Measurements from ENCODE around the gene MYO10. TPM values are rescaled to one million over a fixed set of nuclear protein-coding genes. Genes with fewer than 3 reads are reported as not detected.
"Not testable (repeated sequence)": the region's sequence is repeated elsewhere in the genome, so short reads cannot be mapped to it uniquely, and the experiment has no call there.

MYO10 gene
- total RNA-seq, 8 experiments from 2014 or later: 0.41 to 57.0 (median 21.4) TPM

DNA sequence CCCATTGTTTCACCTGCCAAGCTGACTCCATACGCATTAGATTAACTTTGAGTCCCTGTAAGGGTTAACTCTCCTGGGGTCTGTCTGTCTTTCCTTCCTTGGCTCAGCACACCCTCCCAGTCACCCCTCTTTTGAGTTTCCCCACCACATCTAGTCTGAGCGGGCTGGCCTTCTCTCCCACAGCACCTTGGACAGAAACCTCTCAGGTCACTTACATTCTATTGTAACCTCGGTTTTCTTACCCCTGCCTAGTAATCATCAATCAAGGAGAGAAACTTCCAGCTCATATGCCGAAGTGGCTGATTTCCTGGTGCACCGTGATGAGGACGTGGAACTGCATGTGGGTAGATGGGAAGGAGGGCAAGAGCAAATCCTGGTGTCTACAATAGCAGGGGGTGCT is 102.1 kb downstream of the MYO10 start:
- 20 to 100% (median 82%) methylated on average over 1 to 5 of the region's 6 CpGs; no CpG with 5 or more reads in 2 of the 10 experiments for WGBS, 10 experiments
- Histone ChIP-seq H3K27ac (no peak overlapping the region), H3K4me1 (replicated peaks in 1 of 2) (peaks cover 0 to 5% of the 10 kb centered on the region in 2 donors), H3K4me3 (no peak overlapping the region)
- in situ Hi-C loops (cut with MboI; ENCODE audit: low pct_unique_long_range_greater_than_20kb in 2 of 9, low sequenced_read_pairs in 9 of 9, unreplicated experiment in 9 of 9): no loop called here
- ATAC-seq (replicated peaks in 6 of 8): no peak

DNA sequence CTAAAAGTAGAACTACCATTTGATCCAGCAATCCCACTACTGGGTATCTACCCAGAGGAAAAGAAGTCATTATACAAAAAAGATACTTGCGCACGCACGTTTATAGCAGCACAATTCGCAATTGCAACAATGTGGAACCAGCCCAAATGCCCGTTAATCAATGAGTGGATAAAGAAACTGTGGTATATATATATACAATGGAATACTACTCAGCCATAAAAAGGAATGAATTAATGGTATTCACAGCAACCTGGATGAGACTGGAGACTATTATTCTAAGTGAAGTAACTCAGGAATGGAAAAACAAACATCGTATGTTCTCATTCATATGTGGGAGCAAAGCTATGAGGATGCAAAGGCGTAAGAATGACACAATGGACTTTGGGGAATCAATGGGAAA is 104.8 kb downstream of the MYO10 start:
- H3K27ac ChIP-seq; ATAC-seq (replicated peaks in 6 of 8); in situ Hi-C loops (cut with MboI; ENCODE audit: low pct_unique_long_range_greater_than_20kb in 2 of 9, low sequenced_read_pairs in 9 of 9, unreplicated experiment in 9 of 9); H3K4me3 ChIP-seq: not testable (repeated sequence)
- WGBS, 10 experiments: 73 to 100% (median 93%) methylated on average over 2 to 7 of the region's 7 CpGs; no CpG with 5 or more reads in 1 of the 10 experiments
- H3K4me1 ChIP-seq (replicated peaks in 1 of 2): peaks cover 0 to 13% of the 10 kb centered on the region in 2 donors

DNA sequence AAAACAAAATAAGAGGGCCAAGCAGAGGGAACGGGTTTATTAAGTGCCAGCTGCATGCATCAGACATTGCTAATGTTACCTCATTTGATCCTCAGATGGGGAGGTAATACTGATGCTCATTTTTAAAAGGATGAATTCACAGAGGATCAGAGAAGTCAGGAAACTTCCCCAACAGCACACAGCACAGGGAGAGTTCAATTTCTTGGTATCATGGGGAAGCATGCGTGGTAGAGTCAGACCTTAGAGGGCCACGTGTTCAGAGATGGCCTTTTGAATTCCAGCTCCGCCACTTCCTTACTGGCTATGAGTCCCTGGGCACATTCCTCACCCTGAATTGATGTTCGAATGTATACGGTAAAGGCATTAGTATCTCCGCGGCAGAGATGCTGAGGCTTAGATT is 108.3 kb downstream of the MYO10 start:
- H3K4me3 ChIP-seq: no peak overlapping the region
- in situ Hi-C loops (cut with MboI; ENCODE audit: low pct_unique_long_range_greater_than_20kb in 2 of 9, low sequenced_read_pairs in 9 of 9, unreplicated experiment in 9 of 9): no loop called here
- WGBS, 10 experiments: 53 to 100% (median 79%) methylated on average over 1 to 8 of the region's 8 CpGs; no CpG with 5 or more reads in 2 of the 10 experiments
- no peak for ATAC-seq (replicated peaks in 6 of 8)
- no peak overlapping the region for H3K27ac ChIP-seq
- peaks cover 0 to 11% of the 10 kb centered on the region in 2 donors for H3K4me1 ChIP-seq (replicated peaks in 1 of 2)

GRCh38 chr5:16826379-16827125 is 109.5 kb downstream of the MYO10 start:
- in situ Hi-C loops (cut with MboI; ENCODE audit: low pct_unique_long_range_greater_than_20kb in 2 of 9, low sequenced_read_pairs in 9 of 9, unreplicated experiment in 9 of 9): no loop called here
- H3K4me1 ChIP-seq (replicated peaks in 1 of 2): peaks cover 0 to 11% of the 10 kb centered on the region in 2 donors
- H3K4me3 ChIP-seq: no peak overlapping the region
- 19 to 92% (median 75%) methylated on average over 2 to 14 of the region's 15 CpGs for WGBS, 10 experiments
- H3K27ac ChIP-seq: no peak overlapping the region
- peak in 1 of 8 experiments; percentile 35 for ATAC-seq (replicated peaks in 6 of 8)

DNA sequence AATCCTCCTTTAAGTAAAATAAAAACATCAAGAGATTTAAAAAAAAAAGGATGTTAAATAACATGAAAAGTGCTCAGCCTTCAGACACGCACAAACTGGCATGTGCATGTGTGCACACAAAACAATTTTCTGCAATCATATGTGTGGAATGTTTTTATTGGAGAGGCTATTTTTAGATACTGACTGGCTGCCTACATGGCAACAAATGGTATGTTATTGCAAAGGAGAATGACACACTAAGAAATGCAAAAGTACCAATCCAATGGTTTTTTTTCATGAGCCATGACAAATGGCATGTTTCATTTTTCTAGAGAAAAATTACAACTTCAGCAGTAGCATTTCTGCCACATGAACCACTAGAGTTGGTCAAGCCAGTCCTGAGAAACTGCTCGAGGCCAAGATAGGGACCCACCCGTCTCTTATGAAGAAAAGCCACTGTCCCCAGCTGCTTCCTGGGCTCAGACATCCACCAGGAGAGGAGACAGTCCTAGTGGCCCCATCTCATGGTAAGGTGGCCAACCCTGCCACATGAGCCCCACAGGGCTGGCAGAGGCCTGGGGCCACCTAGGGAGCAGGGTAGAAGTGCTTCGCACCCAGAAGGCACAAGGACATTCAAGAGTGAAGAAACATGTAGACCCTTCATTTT is 116.4 kb downstream of the MYO10 start:
- Histone ChIP-seq H3K4me1 (replicated peaks in 1 of 2) (peaks cover 4% of the 10 kb centered on the region in 2 donors), H3K4me3 (no peak overlapping the region), H3K27ac (no peak overlapping the region)
- in situ Hi-C loops (cut with MboI; ENCODE audit: low pct_unique_long_range_greater_than_20kb in 2 of 9, low sequenced_read_pairs in 9 of 9, unreplicated experiment in 9 of 9): no loop called here
- 13 to 100% (median 87%) methylated on average over 1 to 4 of the region's 4 CpGs for WGBS, 10 experiments
- peak in 4 of 8 experiments; percentile 39 to 70 (median 56) for ATAC-seq (replicated peaks in 6 of 8)

DNA sequence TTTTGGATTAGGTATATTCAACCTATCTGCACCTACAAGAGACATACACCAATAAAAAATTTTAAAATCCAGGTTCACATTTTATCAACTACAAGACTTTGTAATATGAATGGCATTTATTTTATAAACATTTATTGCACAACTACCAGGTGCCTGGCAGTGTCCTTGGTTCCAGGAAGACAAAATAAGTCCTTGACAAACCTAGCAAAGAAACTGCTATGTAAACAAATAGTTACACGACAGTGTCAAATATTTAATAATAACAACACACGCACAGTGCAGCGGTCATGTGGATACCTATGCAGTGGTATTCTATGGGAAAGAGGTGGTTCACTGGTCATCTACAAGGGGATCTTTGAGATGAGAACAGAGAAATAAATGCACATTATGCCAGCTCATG is 120.7 kb downstream of the MYO10 start:
- H3K4me3 ChIP-seq: no peak overlapping the region
- H3K4me1 ChIP-seq (replicated peaks in 1 of 2): peaks cover 4% of the 10 kb centered on the region in 2 donors
- no peak overlapping the region for H3K27ac ChIP-seq
- 72 to 100% (median 84%) methylated on average over 1 to 3 of the region's 3 CpGs; no CpG with 5 or more reads in 3 of the 10 experiments for WGBS, 10 experiments
- ATAC-seq (replicated peaks in 6 of 8): no peak
- in situ Hi-C loops (cut with MboI; ENCODE audit: low pct_unique_long_range_greater_than_20kb in 2 of 9, low sequenced_read_pairs in 9 of 9, unreplicated experiment in 9 of 9): no loop called here

- in situ Hi-C loops (cut with MboI; ENCODE audit: low pct_unique_long_range_greater_than_20kb in 2 of 9, low sequenced_read_pairs in 9 of 9, unreplicated experiment in 9 of 9): no loop called here
- Histone ChIP-seq H3K4me3 (no peak overlapping the region), H3K4me1 (replicated peaks in 1 of 2) (peaks cover 2 to 4% of the 10 kb centered on the region in 2 donors), H3K27ac (no peak overlapping the region)
- WGBS, 10 experiments: 60 to 100% (median 83%) methylated on average over 1 to 3 of the region's 4 CpGs; no CpG with 5 or more reads in 3 of the 10 experiments
- peak in 1 of 8 experiments; percentile 76 for ATAC-seq (replicated peaks in 6 of 8)
Observed at GRCh38 chr5:16812911-16813310, 123.2 kb downstream of the MYO10 start.

DNA sequence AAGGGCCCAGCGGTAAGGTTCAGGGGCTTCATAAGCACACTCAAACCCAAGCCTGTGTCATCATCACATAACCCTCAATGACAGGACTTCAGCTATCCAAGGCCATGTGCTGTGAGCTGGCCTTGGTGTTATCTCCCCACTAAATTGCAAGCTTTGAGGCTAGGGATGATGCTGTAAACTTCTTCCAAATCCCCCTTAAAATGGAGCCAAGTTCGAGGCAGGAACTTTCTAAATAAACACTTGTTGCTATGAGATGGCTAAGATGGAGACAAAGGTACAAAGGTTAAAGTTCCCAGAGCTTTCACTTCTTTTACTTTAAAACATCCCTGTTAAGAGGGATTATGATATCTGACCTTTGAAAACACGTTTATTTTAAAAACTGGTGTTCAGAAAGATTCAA is 123.6 kb downstream of the MYO10 start:
- Histone ChIP-seq H3K4me1 (replicated peaks in 1 of 2) (peaks cover 2 to 4% of the 10 kb centered on the region in 2 donors), H3K27ac (no peak overlapping the region), H3K4me3 (no peak overlapping the region)
- whole genome bisulfite sequencing, 10 experiments: 20 to 90% (median 60%) methylated on average over 1 to 3 of the region's 3 CpGs; no CpG with 5 or more reads in 1 of the 10 experiments
- ATAC-seq (replicated peaks in 6 of 8): no peak
- in situ Hi-C loops (cut with MboI; ENCODE audit: low pct_unique_long_range_greater_than_20kb in 2 of 9, low sequenced_read_pairs in 9 of 9, unreplicated experiment in 9 of 9): no loop called here

- Histone ChIP-seq H3K4me1 (replicated peaks in 1 of 2) (peaks cover 2 to 4% of the 10 kb centered on the region in 2 donors), H3K27ac (no peak overlapping the region), H3K4me3 (no peak overlapping the region)
- in situ Hi-C loops (cut with MboI; ENCODE audit: low pct_unique_long_range_greater_than_20kb in 2 of 9, low sequenced_read_pairs in 9 of 9, unreplicated experiment in 9 of 9): no loop called here
- 20 to 96% (median 65%) methylated on average over 1 to 5 of the region's 9 CpGs; no CpG with 5 or more reads in 2 of the 10 experiments for WGBS, 10 experiments
- peak in 1 of 8 experiments; percentile 13 for ATAC-seq (replicated peaks in 6 of 8)
Observed at GRCh38 chr5:16810208-16810854, 125.8 kb downstream of the MYO10 start.

DNA sequence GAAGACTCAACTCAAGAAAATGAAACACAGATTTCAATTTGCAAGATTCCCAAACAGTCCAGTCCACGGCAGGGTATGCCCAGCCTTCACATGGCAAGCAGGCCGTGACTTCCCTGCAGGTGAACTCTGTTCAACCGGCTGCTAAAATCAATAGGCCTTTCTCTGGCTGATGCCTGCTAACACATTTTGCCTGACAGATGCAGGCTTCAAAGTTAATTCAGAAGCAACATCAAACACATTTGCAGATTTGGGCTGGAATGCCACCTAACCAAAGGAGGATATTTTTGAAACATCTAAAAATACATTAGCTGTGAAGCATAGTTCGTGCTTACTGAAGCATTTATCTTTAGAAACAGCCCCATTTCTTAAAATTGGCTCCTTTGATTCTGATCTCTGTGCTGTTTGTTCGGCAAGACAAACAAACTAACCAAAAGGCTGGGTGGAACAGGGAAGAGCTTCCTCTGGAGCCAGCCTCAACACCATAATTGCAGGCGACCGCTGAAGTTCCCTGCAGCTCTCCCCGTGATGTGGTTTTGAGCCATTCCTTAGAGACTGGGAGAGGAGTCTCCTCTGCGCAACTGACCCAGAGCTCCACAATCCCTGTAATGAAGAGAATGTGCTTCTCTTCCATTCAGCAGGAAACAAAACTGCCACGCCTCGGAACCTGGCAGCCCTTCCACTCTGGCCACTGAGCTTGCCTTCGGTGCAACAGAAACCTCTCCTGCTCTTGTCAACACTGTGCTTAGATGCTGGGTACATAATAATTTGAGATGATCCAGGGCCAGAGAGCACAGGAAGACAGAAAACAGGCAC is 126.5 kb downstream of the MYO10 start:
- no peak overlapping the region for H3K27ac ChIP-seq
- no peak overlapping the region for H3K4me3 ChIP-seq
- peak in 6 of 8 experiments; percentile 16 to 53 (median 46) for ATAC-seq (replicated peaks in 6 of 8)
- WGBS, 10 experiments: 0 to 86% (median 40%) methylated on average over 1 to 8 of the region's 12 CpGs
- in situ Hi-C loops (cut with MboI; ENCODE audit: low pct_unique_long_range_greater_than_20kb in 2 of 9, low sequenced_read_pairs in 9 of 9, unreplicated experiment in 9 of 9): no loop called here
- peaks cover 2 to 4% of the 10 kb centered on the region in 2 donors for H3K4me1 ChIP-seq (replicated peaks in 1 of 2)

DNA sequence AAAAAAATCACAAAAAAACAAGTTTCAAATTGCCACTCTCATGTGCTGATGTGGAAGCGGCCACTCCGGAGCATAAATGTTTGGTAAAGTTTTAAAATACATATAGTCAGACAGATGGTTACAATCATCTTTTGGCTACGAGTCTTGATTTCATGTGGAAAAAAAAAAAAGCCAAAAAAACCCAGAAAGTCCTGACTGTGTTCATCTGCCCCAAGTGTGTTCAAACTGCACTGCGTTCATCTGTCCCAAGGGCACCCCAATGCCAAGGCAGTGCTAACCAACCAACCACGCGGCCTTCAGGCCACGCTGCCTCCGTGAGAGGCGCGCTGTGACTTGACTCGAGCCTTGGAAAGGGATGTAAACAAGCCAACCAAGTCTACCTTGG is 127.1 kb downstream of the MYO10 start:
- no peak for ATAC-seq (replicated peaks in 6 of 8)
- Histone ChIP-seq H3K4me3 (no peak overlapping the region), H3K27ac (no peak overlapping the region), H3K4me1 (replicated peaks in 1 of 2) (peaks cover 2 to 4% of the 10 kb centered on the region in 2 donors)
- 50 to 100% (median 94%) methylated on average over 1 to 10 of the region's 11 CpGs for WGBS, 10 experiments
- in situ Hi-C loops (cut with MboI; ENCODE audit: low pct_unique_long_range_greater_than_20kb in 2 of 9, low sequenced_read_pairs in 9 of 9, unreplicated experiment in 9 of 9): no loop called here

DNA sequence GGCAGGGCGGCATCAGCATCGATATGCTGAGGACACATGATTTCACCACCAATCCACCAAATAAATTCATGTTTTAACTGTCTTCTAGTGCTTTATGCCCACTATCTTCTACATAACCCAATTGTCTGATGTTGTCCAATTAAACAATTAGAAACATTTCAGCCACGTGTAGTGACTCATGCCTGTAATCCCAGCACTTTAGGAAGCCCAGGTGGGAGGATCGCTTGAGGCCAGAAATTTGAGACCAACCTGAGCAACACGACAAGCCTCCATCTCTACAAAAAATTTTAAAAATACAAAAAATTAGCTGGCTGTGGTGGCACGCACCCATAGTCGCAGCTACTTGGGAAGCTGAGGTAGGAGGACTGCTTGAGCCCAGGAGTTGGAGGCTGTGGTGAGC is 128.1 kb downstream of the MYO10 start:
- Histone ChIP-seq H3K4me3 (no peak overlapping the region), H3K4me1 (replicated peaks in 1 of 2) (peaks cover 2 to 4% of the 10 kb centered on the region in 2 donors), H3K27ac (no peak overlapping the region)
- 75 to 100% (median 96%) methylated on average over 1 to 7 of the region's 7 CpGs for WGBS, 10 experiments
- no peak for ATAC-seq (replicated peaks in 6 of 8)
- in situ Hi-C loops (cut with MboI; ENCODE audit: low pct_unique_long_range_greater_than_20kb in 2 of 9, low sequenced_read_pairs in 9 of 9, unreplicated experiment in 9 of 9): no loop called here

Data from motor neuron (in vitro differentiated cells).